KOPT-K1 (cell line): ENCODE data around the gene LMBRD1.
"Not testable (repeated sequence)": the region's sequence is repeated elsewhere in the genome, so short reads cannot be mapped to it uniquely, and the experiment has no call there.

ENCODE experiments used
- H3K27ac ChIP-seq: fragments of 200-600 bp; sonication (generic); 2 replicates; pipeline ENCODE4 v1.5.1; 2016; ENCODE audit warnings: antibody characterized with exemption, mild to moderate bottlenecking, low read depth, low read length; ENCODE audit not compliant: poor library complexity, severe bottlenecking
- H3K36me3 ChIP-seq: fragments of 200-600 bp; sonication (generic); 2 replicates; pipeline ENCODE4 v1.5.1; 2017; ENCODE audit warnings: antibody characterized with exemption, mild to moderate bottlenecking, low read length, moderate library complexity; ENCODE audit not compliant: insufficient read depth
- H3K9me3 ChIP-seq: fragments of 200-600 bp; sonication (generic); 2 replicates; pipeline ENCODE4 v1.5.1; 2017; ENCODE audit warnings: antibody characterized with exemption, low read length, mild to moderate bottlenecking; ENCODE audit not compliant: insufficient read depth, poor library complexity, severe bottlenecking

Gene LMBRD1

GRCh38 chr6:69816026-69816425, 19.2 kb upstream of the LMBRD1 start:
- peak overlapping the region; percentile 74 for H3K27ac ChIP-seq
- no peaks in the 10 kb centered on the region for H3K9me3 ChIP-seq
- no peaks in the 10 kb centered on the region for H3K36me3 ChIP-seq

- H3K36me3 ChIP-seq = no peaks in the 10 kb centered on the region
- H3K9me3 ChIP-seq = no peaks in the 10 kb centered on the region
- H3K27ac ChIP-seq = no peak overlapping the region
Observed at GRCh38 chr6:69813508-69813907, 16.7 kb upstream of the LMBRD1 start.

GRCh38 chr6:69812746-69813427, 16.1 kb upstream of the LMBRD1 start:
- no peaks in the 10 kb centered on the region for H3K9me3 ChIP-seq
- no peak overlapping the region for H3K27ac ChIP-seq
- H3K36me3 ChIP-seq = no peaks in the 10 kb centered on the region

DNA sequence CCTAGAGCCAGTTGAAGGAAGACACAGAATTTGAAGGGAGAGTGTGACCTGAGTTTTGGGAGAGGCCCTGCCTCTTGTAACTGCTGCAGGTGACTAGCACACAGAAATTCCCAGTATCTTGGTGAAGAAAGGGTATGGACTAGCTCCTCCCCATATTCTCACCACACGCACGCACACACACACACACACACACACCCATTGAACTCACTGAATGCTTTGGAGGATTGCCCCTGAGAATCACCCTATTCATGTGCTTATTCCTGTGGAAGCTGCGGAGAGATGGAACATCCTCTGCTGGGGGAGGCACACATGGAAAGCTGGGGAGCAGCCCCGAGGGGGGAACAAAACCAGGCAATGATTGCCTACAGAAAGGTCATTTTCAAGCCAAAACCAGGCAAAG, 6.2 kb upstream of the LMBRD1 start:
- Histone ChIP-seq H3K36me3 (no peaks in the 10 kb centered on the region), H3K9me3 (no peaks in the 10 kb centered on the region), H3K27ac (no peak overlapping the region)

GRCh38 chr6:69801711-69802110, 4.9 kb upstream of the LMBRD1 start:
- Histone ChIP-seq H3K27ac (no peak overlapping the region), H3K9me3 (no peaks in the 10 kb centered on the region), H3K36me3 (no peaks in the 10 kb centered on the region)

DNA sequence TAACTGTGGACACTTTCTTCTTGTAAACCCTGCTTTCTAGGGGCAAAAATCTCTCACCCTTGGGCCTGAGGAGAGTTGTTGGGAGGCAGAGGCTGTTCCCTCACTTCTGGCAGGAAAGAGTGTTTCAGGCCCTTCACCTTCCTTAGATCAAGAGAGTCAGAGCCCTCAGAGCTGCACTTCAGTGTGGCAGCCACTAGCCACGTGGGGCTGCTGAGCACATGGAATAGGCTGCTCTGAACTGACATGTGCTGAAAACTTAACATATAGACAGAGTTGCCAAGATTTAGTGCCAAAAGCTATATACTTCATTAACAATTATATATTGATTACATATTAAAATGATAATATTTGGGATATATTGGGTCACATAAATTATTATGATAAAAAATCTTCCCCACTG, 4.4 kb upstream of the LMBRD1 start:
- no peak overlapping the region for H3K27ac ChIP-seq
- H3K36me3 ChIP-seq = no peaks in the 10 kb centered on the region
- H3K9me3 ChIP-seq = no peaks in the 10 kb centered on the region

DNA sequence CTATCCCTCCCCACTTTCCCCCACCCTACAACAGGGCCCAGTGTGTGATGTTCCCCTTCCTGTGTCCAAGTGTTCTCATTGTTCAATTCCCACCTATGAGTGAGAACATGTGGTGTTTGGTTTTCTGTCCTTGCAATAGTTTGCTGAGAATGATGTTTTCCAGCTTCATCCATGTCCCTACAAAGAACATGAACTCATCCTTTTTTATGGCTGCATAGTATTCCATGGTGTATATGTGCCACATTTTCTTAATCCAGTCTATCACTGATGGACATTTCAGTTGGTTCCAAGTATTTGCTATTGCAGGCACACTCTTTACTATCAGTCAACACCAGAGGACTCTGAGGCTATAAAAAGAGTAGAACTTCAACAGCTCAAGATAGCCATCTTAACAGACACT, 2.0 kb upstream of the LMBRD1 start:
- H3K27ac ChIP-seq, H3K36me3 ChIP-seq, H3K9me3 ChIP-seq: not testable (repeated sequence)

DNA sequence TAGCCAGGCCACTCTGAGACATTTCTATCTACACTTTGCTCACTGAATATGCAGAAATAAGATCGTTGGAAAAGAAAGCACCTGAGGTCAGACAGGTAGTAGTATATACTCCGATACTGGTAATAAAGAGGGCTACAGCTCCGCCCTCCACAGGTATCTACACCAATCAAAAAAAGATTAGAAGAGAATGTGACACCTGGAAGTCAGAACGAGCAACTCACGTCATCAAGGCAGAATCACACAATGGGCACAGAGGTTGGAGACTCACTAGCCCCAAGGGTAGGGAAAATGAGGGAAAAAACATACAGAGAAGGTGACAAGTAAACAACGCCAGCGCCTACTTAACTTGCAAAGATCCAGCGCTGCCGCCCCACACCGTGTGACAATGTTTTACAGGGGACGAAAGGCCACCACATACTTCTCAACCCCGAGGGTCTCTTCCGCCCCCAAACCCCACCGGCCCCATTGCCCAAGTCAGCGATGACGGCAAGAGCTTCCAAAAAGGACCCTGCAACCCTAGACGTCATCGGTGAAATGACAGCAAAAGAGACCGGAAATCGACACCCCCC, 653 bp downstream of the LMBRD1 start:
- no peaks in the 10 kb centered on the region for H3K9me3 ChIP-seq
- peak overlapping the region; percentile 73 for H3K27ac ChIP-seq
- no peaks in the 10 kb centered on the region for H3K36me3 ChIP-seq

GRCh38 chr6:69795469-69796072, 1.2 kb downstream of the LMBRD1 start:
- Histone ChIP-seq H3K36me3 (no peaks in the 10 kb centered on the region), H3K9me3 (no peaks in the 10 kb centered on the region), H3K27ac (peak overlapping the region; percentile 73)

DNA sequence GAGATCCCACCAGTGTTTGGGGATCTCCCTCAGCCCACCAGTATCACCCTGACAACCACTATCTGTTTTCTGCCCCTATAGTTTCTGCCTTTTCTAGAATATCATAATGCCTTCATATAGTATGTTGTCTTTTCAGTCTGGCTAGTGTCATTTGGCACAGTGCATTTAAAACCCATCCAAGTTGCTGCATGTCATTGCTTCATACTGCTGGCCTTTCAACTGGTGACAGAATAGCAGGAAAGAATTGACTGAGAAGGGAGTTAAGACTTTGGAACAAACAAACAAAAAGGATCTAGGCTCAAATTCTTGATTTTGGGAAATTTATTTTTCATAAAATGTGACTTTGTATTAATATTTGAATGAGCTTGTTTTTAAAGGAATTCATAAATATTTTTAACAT, 4.5 kb downstream of the LMBRD1 start:
- H3K27ac ChIP-seq = no peak overlapping the region
- no peaks in the 10 kb centered on the region for H3K9me3 ChIP-seq
- peaks cover 17% of the 10 kb centered on the region for H3K36me3 ChIP-seq

- no peaks in the 10 kb centered on the region for H3K9me3 ChIP-seq
- peaks cover 17% of the 10 kb centered on the region for H3K36me3 ChIP-seq
- H3K27ac ChIP-seq = no peak overlapping the region
Observed at GRCh38 chr6:69791065-69791471, 5.7 kb downstream of the LMBRD1 start.

DNA sequence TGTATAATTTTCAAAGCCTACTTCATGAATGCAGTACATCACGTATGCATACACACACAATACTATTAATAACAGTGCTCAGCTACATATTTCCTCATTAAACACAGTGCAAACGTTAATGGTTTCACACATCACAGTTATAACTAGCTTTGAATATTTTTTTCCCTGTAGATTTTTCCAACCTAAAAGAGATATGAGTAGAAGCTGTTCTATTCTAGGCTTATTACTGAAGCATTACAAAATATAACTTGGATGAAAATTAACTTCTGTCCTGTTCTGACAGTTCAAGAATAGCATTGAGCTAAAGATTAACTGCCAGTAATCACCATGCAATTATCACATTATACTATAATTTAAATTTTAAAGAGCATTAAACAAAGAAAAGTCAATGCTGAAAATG, 6.2 kb downstream of the LMBRD1 start:
- Histone ChIP-seq H3K27ac (no peak overlapping the region), H3K36me3 (peaks cover 17% of the 10 kb centered on the region), H3K9me3 (no peaks in the 10 kb centered on the region)

DNA sequence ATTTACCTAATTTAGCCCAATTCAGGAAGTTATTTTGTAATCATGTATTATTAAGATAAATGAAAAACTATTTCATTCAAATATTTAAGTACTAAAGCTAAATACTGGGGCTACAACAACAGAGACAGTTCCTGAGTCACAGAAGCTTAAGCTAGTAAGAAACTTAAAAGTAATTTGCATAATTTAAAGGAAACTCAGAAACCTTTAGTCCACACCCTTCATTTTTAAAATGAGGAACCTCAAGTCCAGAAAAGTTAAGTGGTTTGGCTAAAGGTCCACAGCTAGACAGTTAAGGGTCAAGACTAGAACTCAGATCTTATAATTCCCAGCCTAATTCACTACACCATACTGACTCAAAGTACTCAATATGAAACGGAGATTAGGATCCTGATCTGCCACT, 7.2 kb downstream of the LMBRD1 start:
- Histone ChIP-seq H3K9me3 (no peaks in the 10 kb centered on the region), H3K27ac (no peak overlapping the region), H3K36me3 (peaks cover 17% of the 10 kb centered on the region)

GRCh38 chr6:69787436-69787835, 9.4 kb downstream of the LMBRD1 start:
- H3K36me3 ChIP-seq = peaks cover 26% of the 10 kb centered on the region
- H3K27ac ChIP-seq, H3K9me3 ChIP-seq: not testable (repeated sequence)

DNA sequence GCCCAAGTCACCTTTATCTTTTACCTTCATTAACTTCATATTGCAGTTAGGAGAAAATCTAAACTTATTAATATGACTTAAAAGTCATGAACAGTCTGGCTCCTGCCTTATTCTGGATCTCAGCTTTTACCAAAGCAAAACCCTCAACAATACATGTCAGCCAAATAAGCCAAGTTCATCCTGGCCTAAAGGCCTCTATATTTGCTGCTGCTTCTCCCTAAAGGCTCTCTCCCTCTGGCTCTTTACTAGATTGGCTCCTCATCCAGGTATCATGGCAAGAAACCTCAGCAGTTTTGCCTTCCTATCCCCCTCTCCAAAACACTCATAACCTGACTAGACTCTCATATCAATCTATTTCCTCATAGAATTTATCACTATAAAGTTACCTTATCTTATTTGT, 11.1 kb downstream of the LMBRD1 start:
- peaks cover 30% of the 10 kb centered on the region for H3K36me3 ChIP-seq
- H3K27ac ChIP-seq = no peak overlapping the region
- no peaks in the 10 kb centered on the region for H3K9me3 ChIP-seq
